A673 (cell line): ENCODE results near the gene BRMS1L. TPM values are rescaled to one million over a fixed set of nuclear protein-coding genes. Genes with fewer than 3 reads are reported as not detected.

Experiments
- BruUV-seq: library from RNA; stranded (reverse); fragments of 400-500 nt; replicated peaks from 2 replicates; lab custom pipeline; 2021; lab: Mats Ljungman, UMichigan
- CTCF ChIA-PET: fragments of 300-600 bp; sonication (Branson Sonifier 250); formaldehyde crosslinking; loops from one replicate; lab custom pipeline; 2022; ENCODE audit warnings: antibody characterized with exemption; lab: Charles Lee
- POLR2A ChIA-PET: fragments of 300-600 bp; sonication (Branson Sonifier 250); formaldehyde crosslinking; loops from one replicate; lab custom pipeline; 2022; ENCODE audit warnings: antibody characterized with exemption; ENCODE audit not compliant: low non-redundant PET; lab: Charles Lee
- DNase-seq: peaks from one replicate; pipeline ENCODE4 v3.0.0-alpha.2; 2015; ENCODE audit warnings: low spot score
- H3K27ac ChIP-seq: fragments of 200-600 bp; sonication (generic); 2 replicates; pipeline ENCODE4 v1.5.1; 2016; ENCODE audit warnings: mixed run types, low read depth, mild to moderate bottlenecking, mixed read lengths, antibody characterized with exemption, low read length; ENCODE audit not compliant: poor library complexity, severe bottlenecking
- H3K27me3 ChIP-seq: fragments of 200-600 bp; sonication (generic); replicated peaks from 2 replicates; pipeline ENCODE4 v1.6.1; 2017; ENCODE audit warnings: mixed run types, low read depth, mild to moderate bottlenecking, mixed read lengths, antibody characterized with exemption, low read length; ENCODE audit not compliant: insufficient read depth, poor library complexity
- H3K36me3 ChIP-seq: fragments of 200-600 bp; sonication (generic); 2 replicates; pipeline ENCODE4 v1.6.1; 2016; ENCODE audit warnings: mixed run types, mild to moderate bottlenecking, mixed read lengths, antibody characterized with exemption, low read length; ENCODE audit not compliant: insufficient read depth, poor library complexity, severe bottlenecking
- H3K4me1 ChIP-seq: fragments of 200-600 bp; sonication (generic); 2 replicates; pipeline ENCODE4 v1.6.1; 2017; ENCODE audit warnings: mixed run types, mild to moderate bottlenecking, mixed read lengths, antibody characterized with exemption, low read length; ENCODE audit not compliant: insufficient read depth, poor library complexity, severe bottlenecking
- H3K4me3 ChIP-seq: fragments of 200-600 bp; sonication (generic); 2 replicates; pipeline ENCODE4 v1.5.1; 2016; ENCODE audit warnings: low read depth, mixed run types, mild to moderate bottlenecking, mixed read lengths, low read length; ENCODE audit not compliant: poor library complexity, severe bottlenecking
- H3K9me3 ChIP-seq: fragments of 200-600 bp; sonication (generic); 2 replicates; pipeline ENCODE4 v1.6.1; 2016; ENCODE audit warnings: mixed run types, low read depth, mild to moderate bottlenecking, mixed read lengths, antibody characterized with exemption, low read length; ENCODE audit not compliant: poor library complexity, severe bottlenecking
- CTCF ChIP-seq: fragments of 300-800, 200-600 bp; sonication (generic); conservative IDR thresholded peaks from 2 replicates; pipeline ENCODE4 v1.5.1; 2017; ENCODE audit warnings: low read depth, mild to moderate bottlenecking, antibody characterized with exemption, low read length, moderate library complexity, mixed read lengths
- EZH2 ChIP-seq: fragments of 200-600 bp; sonication (generic); IDR thresholded peaks from 2 replicates; pipeline ENCODE4 v1.6.1; 2017; ENCODE audit warnings: borderline replicate concordance, low read depth, mild to moderate bottlenecking, mixed read lengths, antibody characterized with exemption, low read length; ENCODE audit not compliant: poor library complexity, severe bottlenecking
- intact Hi-C: fragments of 100-400 bp; cut with micrococcal nuclease; formaldehyde crosslinking; loops from one replicate; pipeline ENCODE4 v1.10.0; 2022; ENCODE audit not compliant: unreplicated experiment
- total RNA-seq: library from RNA; stranded (reverse); gene quantifications from 2 replicates; pipeline ENCODE4 v1.2.3, GENCODE V29; 2021

Gene BRMS1L
- total RNA-seq, 1 experiment from 2014 or later: 14.6 TPM

- H3K4me1 ChIP-seq: no peaks in the 10 kb centered on the region
- intact Hi-C loops: no loop called here
- POLR2A ChIA-PET: no interaction called here
- no peaks in the 10 kb centered on the region for H3K36me3 ChIP-seq
- CTCF ChIA-PET: no interaction called here
- H3K4me3 ChIP-seq: no peak overlapping the region
- no peaks in the 10 kb centered on the region for H3K9me3 ChIP-seq
- TF ChIP-seq EZH2 (no peak), CTCF (no peak)
- H3K27ac ChIP-seq: no peak overlapping the region
- BruUV-seq: no TSS peak
- DNase-seq: no peak
- H3K27me3 ChIP-seq: no peaks in the 10 kb centered on the region
These were observed 83.5 kb downstream of the BRMS1L start for GRCh38 chr14:35909665-35910064.

DNA sequence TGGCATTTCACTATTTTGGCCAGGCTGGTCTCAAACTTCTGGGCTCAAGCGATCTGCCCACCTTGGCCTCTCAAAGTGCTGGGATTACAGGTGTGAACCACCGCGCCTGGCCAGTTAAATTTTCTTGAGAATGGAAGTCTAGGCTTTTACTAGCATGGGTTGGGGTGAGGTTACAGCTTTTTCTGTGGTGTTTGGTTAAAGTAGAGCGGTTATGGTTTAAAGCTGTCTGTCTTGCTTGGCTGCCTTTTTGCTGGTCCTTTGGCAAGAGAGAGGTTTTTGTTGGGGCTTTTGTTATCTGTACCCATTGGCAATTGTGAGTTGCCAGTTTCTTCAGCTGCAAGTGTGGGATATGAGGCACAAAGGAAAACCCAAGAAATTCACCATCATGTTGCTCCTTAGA is 84.1 kb downstream of the BRMS1L start:
- ChIA-PET CTCF (no interaction called here), POLR2A (no interaction called here)
- no peak overlapping the region for H3K4me3 ChIP-seq
- no peaks in the 10 kb centered on the region for H3K9me3 ChIP-seq
- TF ChIP-seq EZH2 (no peak), CTCF (no peak)
- H3K4me1 ChIP-seq: no peaks in the 10 kb centered on the region
- no peaks in the 10 kb centered on the region for H3K27me3 ChIP-seq
- H3K27ac ChIP-seq: no peak overlapping the region
- DNase-seq: no peak
- intact Hi-C loops: no loop called here
- BruUV-seq: no TSS peak
- no peaks in the 10 kb centered on the region for H3K36me3 ChIP-seq

DNA sequence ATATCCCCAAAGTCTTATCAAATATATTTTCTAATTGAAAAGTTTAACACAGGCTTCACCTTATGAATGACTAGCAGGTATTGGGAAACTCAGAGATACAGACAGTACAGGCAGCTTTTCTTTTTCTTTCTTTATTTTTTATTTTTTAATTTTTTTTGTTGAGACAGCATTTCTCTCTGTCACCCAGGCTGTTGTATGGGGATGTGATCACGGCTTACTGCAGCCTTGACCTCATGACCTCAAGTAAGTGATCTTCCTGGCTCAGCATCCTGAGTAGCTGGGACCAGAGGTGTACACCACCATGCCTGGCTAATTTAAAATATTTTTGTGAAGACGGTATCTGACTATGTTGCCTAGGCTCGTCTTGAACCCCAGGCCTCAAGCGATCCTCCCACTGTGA is 85.0 kb downstream of the BRMS1L start:
- CTCF ChIA-PET: no interaction called here

More for the DNA sequence above, 85.0 kb downstream of the BRMS1L start:
- Histone ChIP-seq H3K36me3 (no peaks in the 10 kb centered on the region), H3K27me3 (no peaks in the 10 kb centered on the region), H3K4me3 (no peak overlapping the region), H3K9me3 (no peaks in the 10 kb centered on the region), H3K27ac (no peak overlapping the region), H3K4me1 (no peaks in the 10 kb centered on the region)
- BruUV-seq: no TSS peak
- POLR2A ChIA-PET: no interaction called here
- TF ChIP-seq EZH2 (no peak), CTCF (no peak)
- DNase-seq: no peak
- intact Hi-C loops: no loop called here
